K562 (cell line): ENCODE data around the gene SLC25A44. TPM values are rescaled to one million over a fixed set of nuclear protein-coding genes. Genes with fewer than 3 reads are reported as not detected.

ENCODE experiments used
- ARID3A ChIP-seq: IDR thresholded peaks from 2 replicates; pipeline ENCODE4 v1.6.1; 2012; ENCODE audit warnings: low read depth, low read length, improper control_type of control experiment, borderline replicate concordance
- L3MBTL2 ChIP-seq: fragments of 450-650 bp; IDR thresholded peaks from 2 replicates; pipeline ENCODE4 v1.6.1; 2016; ENCODE audit warnings: mild to moderate bottlenecking, moderate library complexity
- PML ChIP-seq: IDR thresholded peaks from 2 replicates; pipeline ENCODE4 v1.6.1; 2012; ENCODE audit warnings: low read length, inconsistent platforms
- RNF2 ChIP-seq: sonication (generic); IDR thresholded peaks from 2 replicates; pipeline ENCODE4 v1.6.1; 2016
- ZBTB7A ChIP-seq: IDR thresholded peaks from 2 replicates; pipeline ENCODE4 v1.6.1; 2011; ENCODE audit warnings: low read depth, mild to moderate bottlenecking, low read length, moderate library complexity, borderline replicate concordance; ENCODE audit not compliant: control insufficient read depth
- polyA plus RNA-seq, 8 experiments: library from polyadenylated mRNA; depleted of rRNA in 4 of 8; stranded (reverse) in 5 of 8; unstranded in 3 of 8; fragments of >200 nt; fragmentation: Nextera tagmentation in 2 of 8; fragmentation: Illumina TruSeq in 1 of 8; extraction: Ambion mirVana in 2 of 8; extraction: Trizol in 1 of 8; gene quantifications; 2 replicates each; pipeline versions ENCODE4 v1.2.1 to v1.2.3, GENCODE V29; 2011 to 2014; ENCODE audit warnings: inconsistent platforms in 1 of 8, missing spikeins in 1 of 8
- total RNA-seq, 7 experiments: library from RNA; depleted of rRNA in 6 of 7; stranded (reverse); fragments of >200 nt in 6 of 7; fragmentation: Illumina TruSeq in 2 of 7; extraction: Trizol in 2 of 7; gene quantifications; 2 replicates each; pipeline versions ENCODE4 v1.2.1 to v1.2.3, GENCODE V29; 2011 to 2021; ENCODE audit warnings: low replicate concordance in 1 of 7
- TF ChIP-seq, protein P1 (sequence below): fragments of 200-800 bp; sonication (Bioruptor generic); IDR thresholded peaks from 2 replicates; pipeline ENCODE4 v1.6.1; 2016; ENCODE audit warnings: missing genetic modification characterization, missing compliant biosample characterization
- TF ChIP-seq, protein P2 (sequence below), 3 experiments: IDR thresholded peaks in 2 of 3; conservative IDR thresholded peaks in 1 of 3; 2 replicates each; pipeline ENCODE4 v1.5.1; 2011 to 2012; ENCODE audit warnings: low read length in 3 of 3, mild to moderate bottlenecking in 3 of 3, control low read depth in 2 of 3, improper control_type of control experiment in 1 of 3, inconsistent platforms in 1 of 3, low read depth in 1 of 3, mixed read lengths in 1 of 3, moderate library complexity in 1 of 3; ENCODE audit not compliant: insufficient read depth in 2 of 3
- TF ChIP-seq, protein P3 (sequence below): sonication (generic); formaldehyde crosslinking; IDR thresholded peaks from 2 replicates; pipeline ENCODE4 v1.8.0; 2023; ENCODE audit warnings: mild to moderate bottlenecking, missing genetic modification reagents
- TF ChIP-seq, protein P4 (sequence below): fragments of 450-650 bp; formaldehyde crosslinking; conservative IDR thresholded peaks from 2 replicates; pipeline ENCODE4 v1.4.0; 2022; ENCODE audit warnings: mild to moderate bottlenecking, missing genetic modification characterization

The SLC25A44 gene
- total and polyA plus RNA-seq, 9 of the 15 experiments (the other 6 are each of a cell fraction or from before 2014, with no cell fraction given) = 4.4 to 22.8 (median 12.5) TPM

DNA sequence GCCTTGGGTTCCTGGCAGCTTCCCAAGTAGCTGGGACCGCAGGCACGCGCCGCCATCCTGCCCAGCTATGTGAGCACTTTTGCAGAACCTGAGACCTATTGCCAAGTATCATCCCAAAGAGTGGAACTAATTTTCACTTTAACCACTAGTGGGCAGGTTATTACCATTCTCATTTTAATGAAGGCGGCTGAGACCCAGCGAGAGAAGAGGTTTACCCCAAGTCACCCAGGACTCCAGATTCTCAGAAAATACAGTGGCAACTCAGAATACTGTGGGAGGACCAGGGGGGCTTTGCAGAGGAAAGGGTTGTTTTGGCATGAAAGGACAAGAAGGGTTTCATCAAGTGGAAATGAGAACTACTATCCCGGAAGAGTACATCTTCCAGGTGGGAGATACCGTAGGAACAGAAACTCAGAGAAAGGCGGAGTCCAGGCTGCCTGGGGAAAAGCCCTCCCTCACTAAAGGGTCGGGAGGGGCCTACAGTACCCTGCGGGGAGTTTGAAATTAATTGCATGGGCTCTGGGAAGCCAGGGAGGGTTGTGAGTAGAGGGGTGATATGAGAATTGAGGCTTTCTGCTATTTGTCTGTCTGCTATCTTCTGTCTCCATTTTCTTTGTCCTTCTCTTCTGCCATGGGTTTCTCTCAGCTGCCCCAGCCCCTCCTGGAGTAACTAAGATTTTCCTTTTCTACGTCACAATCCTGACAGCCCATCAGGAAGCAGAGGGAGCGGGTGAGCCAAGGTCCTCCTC is 47.7 kb upstream of the SLC25A44 start (continued):
- TF ChIP-seq ZBTB7A (peak; percentile 32; the same call in 1 of the 2 replicates), L3MBTL2 (0 out of 2 replicates have a peak, but pooled peaks have one; percentile 32), ARID3A (peak; percentile 29; the same call in 1 of the 2 replicates), RNF2 (no peak), PML (no peak)
- TF ChIP-seq, protein P1, sequence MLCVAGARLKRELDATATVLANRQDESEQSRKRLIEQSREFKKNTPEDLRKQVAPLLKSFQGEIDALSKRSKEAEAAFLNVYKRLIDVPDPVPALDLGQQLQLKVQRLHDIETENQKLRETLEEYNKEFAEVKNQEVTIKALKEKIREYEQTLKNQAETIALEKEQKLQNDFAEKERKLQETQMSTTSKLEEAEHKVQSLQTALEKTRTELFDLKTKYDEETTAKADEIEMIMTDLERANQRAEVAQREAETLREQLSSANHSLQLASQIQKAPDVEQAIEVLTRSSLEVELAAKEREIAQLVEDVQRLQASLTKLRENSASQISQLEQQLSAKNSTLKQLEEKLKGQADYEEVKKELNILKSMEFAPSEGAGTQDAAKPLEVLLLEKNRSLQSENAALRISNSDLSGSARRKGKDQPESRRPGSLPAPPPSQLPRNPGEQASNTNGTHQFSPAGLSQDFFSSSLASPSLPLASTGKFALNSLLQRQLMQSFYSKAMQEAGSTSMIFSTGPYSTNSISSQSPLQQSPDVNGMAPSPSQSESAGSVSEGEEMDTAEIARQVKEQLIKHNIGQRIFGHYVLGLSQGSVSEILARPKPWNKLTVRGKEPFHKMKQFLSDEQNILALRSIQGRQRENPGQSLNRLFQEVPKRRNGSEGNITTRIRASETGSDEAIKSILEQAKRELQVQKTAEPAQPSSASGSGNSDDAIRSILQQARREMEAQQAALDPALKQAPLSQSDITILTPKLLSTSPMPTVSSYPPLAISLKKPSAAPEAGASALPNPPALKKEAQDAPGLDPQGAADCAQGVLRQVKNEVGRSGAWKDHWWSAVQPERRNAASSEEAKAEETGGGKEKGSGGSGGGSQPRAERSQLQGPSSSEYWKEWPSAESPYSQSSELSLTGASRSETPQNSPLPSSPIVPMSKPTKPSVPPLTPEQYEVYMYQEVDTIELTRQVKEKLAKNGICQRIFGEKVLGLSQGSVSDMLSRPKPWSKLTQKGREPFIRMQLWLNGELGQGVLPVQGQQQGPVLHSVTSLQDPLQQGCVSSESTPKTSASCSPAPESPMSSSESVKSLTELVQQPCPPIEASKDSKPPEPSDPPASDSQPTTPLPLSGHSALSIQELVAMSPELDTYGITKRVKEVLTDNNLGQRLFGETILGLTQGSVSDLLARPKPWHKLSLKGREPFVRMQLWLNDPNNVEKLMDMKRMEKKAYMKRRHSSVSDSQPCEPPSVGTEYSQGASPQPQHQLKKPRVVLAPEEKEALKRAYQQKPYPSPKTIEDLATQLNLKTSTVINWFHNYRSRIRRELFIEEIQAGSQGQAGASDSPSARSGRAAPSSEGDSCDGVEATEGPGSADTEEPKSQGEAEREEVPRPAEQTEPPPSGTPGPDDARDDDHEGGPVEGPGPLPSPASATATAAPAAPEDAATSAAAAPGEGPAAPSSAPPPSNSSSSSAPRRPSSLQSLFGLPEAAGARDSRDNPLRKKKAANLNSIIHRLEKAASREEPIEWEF (CRISPR knock-in tag) = no peak
- TF ChIP-seq, protein P2, sequence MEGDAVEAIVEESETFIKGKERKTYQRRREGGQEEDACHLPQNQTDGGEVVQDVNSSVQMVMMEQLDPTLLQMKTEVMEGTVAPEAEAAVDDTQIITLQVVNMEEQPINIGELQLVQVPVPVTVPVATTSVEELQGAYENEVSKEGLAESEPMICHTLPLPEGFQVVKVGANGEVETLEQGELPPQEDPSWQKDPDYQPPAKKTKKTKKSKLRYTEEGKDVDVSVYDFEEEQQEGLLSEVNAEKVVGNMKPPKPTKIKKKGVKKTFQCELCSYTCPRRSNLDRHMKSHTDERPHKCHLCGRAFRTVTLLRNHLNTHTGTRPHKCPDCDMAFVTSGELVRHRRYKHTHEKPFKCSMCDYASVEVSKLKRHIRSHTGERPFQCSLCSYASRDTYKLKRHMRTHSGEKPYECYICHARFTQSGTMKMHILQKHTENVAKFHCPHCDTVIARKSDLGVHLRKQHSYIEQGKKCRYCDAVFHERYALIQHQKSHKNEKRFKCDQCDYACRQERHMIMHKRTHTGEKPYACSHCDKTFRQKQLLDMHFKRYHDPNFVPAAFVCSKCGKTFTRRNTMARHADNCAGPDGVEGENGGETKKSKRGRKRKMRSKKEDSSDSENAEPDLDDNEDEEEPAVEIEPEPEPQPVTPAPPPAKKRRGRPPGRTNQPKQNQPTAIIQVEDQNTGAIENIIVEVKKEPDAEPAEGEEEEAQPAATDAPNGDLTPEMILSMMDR (IDR thresholded peaks at IDR 0.05 in 2 of 3, conservative IDR thresholded peaks at IDR 0.05 in 1 of 3; ENCODE audit: insufficient read depth in 2 of 3, low read depth in 1 of 3, low read length in 3 of 3) = peak; percentile 78 to 93 (median 82)
- TF ChIP-seq, protein P3, sequence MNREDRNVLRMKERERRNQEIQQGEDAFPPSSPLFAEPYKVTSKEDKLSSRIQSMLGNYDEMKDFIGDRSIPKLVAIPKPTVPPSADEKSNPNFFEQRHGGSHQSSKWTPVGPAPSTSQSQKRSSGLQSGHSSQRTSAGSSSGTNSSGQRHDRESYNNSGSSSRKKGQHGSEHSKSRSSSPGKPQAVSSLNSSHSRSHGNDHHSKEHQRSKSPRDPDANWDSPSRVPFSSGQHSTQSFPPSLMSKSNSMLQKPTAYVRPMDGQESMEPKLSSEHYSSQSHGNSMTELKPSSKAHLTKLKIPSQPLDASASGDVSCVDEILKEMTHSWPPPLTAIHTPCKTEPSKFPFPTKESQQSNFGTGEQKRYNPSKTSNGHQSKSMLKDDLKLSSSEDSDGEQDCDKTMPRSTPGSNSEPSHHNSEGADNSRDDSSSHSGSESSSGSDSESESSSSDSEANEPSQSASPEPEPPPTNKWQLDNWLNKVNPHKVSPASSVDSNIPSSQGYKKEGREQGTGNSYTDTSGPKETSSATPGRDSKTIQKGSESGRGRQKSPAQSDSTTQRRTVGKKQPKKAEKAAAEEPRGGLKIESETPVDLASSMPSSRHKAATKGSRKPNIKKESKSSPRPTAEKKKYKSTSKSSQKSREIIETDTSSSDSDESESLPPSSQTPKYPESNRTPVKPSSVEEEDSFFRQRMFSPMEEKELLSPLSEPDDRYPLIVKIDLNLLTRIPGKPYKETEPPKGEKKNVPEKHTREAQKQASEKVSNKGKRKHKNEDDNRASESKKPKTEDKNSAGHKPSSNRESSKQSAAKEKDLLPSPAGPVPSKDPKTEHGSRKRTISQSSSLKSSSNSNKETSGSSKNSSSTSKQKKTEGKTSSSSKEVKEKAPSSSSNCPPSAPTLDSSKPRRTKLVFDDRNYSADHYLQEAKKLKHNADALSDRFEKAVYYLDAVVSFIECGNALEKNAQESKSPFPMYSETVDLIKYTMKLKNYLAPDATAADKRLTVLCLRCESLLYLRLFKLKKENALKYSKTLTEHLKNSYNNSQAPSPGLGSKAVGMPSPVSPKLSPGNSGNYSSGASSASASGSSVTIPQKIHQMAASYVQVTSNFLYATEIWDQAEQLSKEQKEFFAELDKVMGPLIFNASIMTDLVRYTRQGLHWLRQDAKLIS (CRISPR knock-in tag) = no peak
- TF ChIP-seq, protein P4, sequence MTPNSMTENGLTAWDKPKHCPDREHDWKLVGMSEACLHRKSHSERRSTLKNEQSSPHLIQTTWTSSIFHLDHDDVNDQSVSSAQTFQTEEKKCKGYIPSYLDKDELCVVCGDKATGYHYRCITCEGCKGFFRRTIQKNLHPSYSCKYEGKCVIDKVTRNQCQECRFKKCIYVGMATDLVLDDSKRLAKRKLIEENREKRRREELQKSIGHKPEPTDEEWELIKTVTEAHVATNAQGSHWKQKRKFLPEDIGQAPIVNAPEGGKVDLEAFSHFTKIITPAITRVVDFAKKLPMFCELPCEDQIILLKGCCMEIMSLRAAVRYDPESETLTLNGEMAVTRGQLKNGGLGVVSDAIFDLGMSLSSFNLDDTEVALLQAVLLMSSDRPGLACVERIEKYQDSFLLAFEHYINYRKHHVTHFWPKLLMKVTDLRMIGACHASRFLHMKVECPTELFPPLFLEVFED (CRISPR knock-in tag) = 0 out of 2 replicates have a peak, but pooled peaks have one; percentile 51
